NCI-H2081 (cell line): ENCODE measurements around the gene HES5.

ENCODE experiments used
- DNase-seq, 2 experiments: peaks; one replicate each; lab custom pipeline; 2025; lab: John Stamatoyannopoulos, UW

HES5 gene

GRCh38 chr1:2479186-2479585, 50.9 kb downstream of the HES5 start:
- no peak for DNase-seq
